Measurements from ENCODE around the gene MIF4GD. TPM values are rescaled to one million over a fixed set of nuclear protein-coding genes. Genes with fewer than 3 reads are reported as not detected.
"Not testable (repeated sequence)": the region's sequence is repeated elsewhere in the genome, so short reads cannot be mapped to it uniquely, and the experiment has no call there.

Gene MIF4GD
- total RNA-seq, 1 donor from 2014 or later: 8.2 TPM

- DNase-seq (ENCODE audit: low spot score in 2 of 2) (peak; percentile 86 to 98), FAIRE-seq (peak; percentile 47)
Observed at GRCh38 chr17:75289115-75289831, 18.2 kb upstream of the MIF4GD start, which contains the start of gene SLC25A19. Gene SLC25A19, minus strand, starts transcription at chr17:75289433. Its CDS starts 2,669 bp downstream, at chr17:75286764.

GRCh38 chr17:75288770-75289114 lies 17.7 kb upstream of the MIF4GD start:
- no peak for FAIRE-seq
- no peak for DNase-seq (ENCODE audit: low spot score in 2 of 2)

GRCh38 chr17:75288359-75288758 lies 17.3 kb upstream of the MIF4GD start:
- FAIRE-seq (no peak), DNase-seq (ENCODE audit: low spot score in 2 of 2) (no peak)

- DNase-seq (ENCODE audit: low spot score in 2 of 2) (no peak), FAIRE-seq (no peak)
Observed at GRCh38 chr17:75287221-75287620, 16.2 kb upstream of the MIF4GD start.

GRCh38 chr17:75285123-75285522 lies 14.1 kb upstream of the MIF4GD start:
- no peak for DNase-seq (ENCODE audit: low spot score in 2 of 2)
- no peak for FAIRE-seq

GRCh38 chr17:75280189-75280588 lies 9.2 kb upstream of the MIF4GD start:
- DNase-seq (ENCODE audit: low spot score in 2 of 2); FAIRE-seq: not testable (repeated sequence)

- FAIRE-seq: no peak
- no peak for DNase-seq (ENCODE audit: low spot score in 2 of 2)
Observed at GRCh38 chr17:75277664-75278071, 6.6 kb upstream of the MIF4GD start.

- FAIRE-seq: no peak
- DNase-seq (ENCODE audit: low spot score in 2 of 2): no peak
Observed at GRCh38 chr17:75273977-75274708, 3.1 kb upstream of the MIF4GD start.

- DNase-seq (ENCODE audit: low spot score in 2 of 2) (no peak), FAIRE-seq (no peak)
Observed at GRCh38 chr17:75272848-75273184, 1.8 kb upstream of the MIF4GD start.

GRCh38 chr17:75271955-75272847 lies 1.2 kb upstream of the MIF4GD start:
- FAIRE-seq (no peak), DNase-seq (ENCODE audit: low spot score in 2 of 2) (no peak)

GRCh38 chr17:75271233-75271954 lies 363 bp upstream of the MIF4GD start:
- FAIRE-seq: no peak
- DNase-seq (ENCODE audit: low spot score in 2 of 2): peak; percentile 97

- no peak for FAIRE-seq
- peak; percentile 60 to 61 for DNase-seq (ENCODE audit: low spot score in 2 of 2)
Observed at GRCh38 chr17:75270218-75270965, 639 bp downstream of the MIF4GD start.

- FAIRE-seq: no peak
- no peak for DNase-seq (ENCODE audit: low spot score in 2 of 2)
Observed at GRCh38 chr17:75269844-75270217, 1.2 kb downstream of the MIF4GD start.

GRCh38 chr17:75267411-75268232 lies 3.4 kb downstream of the MIF4GD start:
- FAIRE-seq (no peak), DNase-seq (ENCODE audit: low spot score in 2 of 2) (no peak)

- no peak for FAIRE-seq
- DNase-seq (ENCODE audit: low spot score in 2 of 2): no peak
Observed at GRCh38 chr17:75267153-75267410, 3.9 kb downstream of the MIF4GD start.

GRCh38 chr17:75266316-75267152 lies 4.5 kb downstream of the MIF4GD start:
- DNase-seq (ENCODE audit: low spot score in 2 of 2): no peak

GRCh38 chr17:75265614-75266315 lies 5.3 kb downstream of the MIF4GD start:
- no peak for FAIRE-seq
- no peak for DNase-seq (ENCODE audit: low spot score in 2 of 2)

More at GRCh38 chr17:75266316-75267152, 4.5 kb downstream of the MIF4GD start:
- no peak for FAIRE-seq

- FAIRE-seq (no peak), DNase-seq (ENCODE audit: low spot score in 2 of 2) (no peak)
Observed at GRCh38 chr17:75263055-75263454, 8.0 kb downstream of the MIF4GD start.
